Progenitor cell of endocrine pancreas (in vitro differentiated cells): Measurements from ENCODE around the gene PLCH1. TPM values are rescaled to one million over a fixed set of nuclear protein-coding genes. Genes with fewer than 3 reads are reported as not detected.

ENCODE experiments used
- DNase-seq: peaks from one replicate; pipeline ENCODE4 v3.0.0; 2021; ENCODE audit warnings: low spot score; ENCODE audit not compliant: unreplicated experiment
- H3K27ac Mint-ChIP-seq: 2 replicates; pipeline ENCODE4 v1.8.0; 2021; ENCODE audit warnings: mild to moderate bottlenecking, moderate library complexity, mixed read lengths
- H3K27me3 Mint-ChIP-seq: 2 replicates; pipeline ENCODE4 v1.8.0; 2021; ENCODE audit warnings: mixed read lengths
- H3K36me3 Mint-ChIP-seq: 2 replicates; pipeline ENCODE4 v1.8.0; 2022; ENCODE audit warnings: mixed read lengths; ENCODE audit not compliant: insufficient read depth
- H3K4me1 Mint-ChIP-seq: 2 replicates; pipeline ENCODE4 v1.8.0; 2021; ENCODE audit warnings: low read depth, mixed read lengths
- H3K4me3 Mint-ChIP-seq: 2 replicates; pipeline ENCODE4 v1.8.0; 2021; ENCODE audit warnings: low read depth, mild to moderate bottlenecking, moderate library complexity, mixed read lengths
- H3K9me3 Mint-ChIP-seq: 2 replicates; pipeline ENCODE4 v1.8.0; 2021; ENCODE audit warnings: low read depth, mixed read lengths
- total RNA-seq: library from RNA; stranded (reverse); gene quantifications from 2 replicates; pipeline ENCODE4 v1.2.1, GENCODE V29; 2021
- TF ChIP-seq, protein P1 (sequence below): fragments of 200-600 bp; sonication (generic); IDR thresholded peaks from one replicate; pipeline ENCODE4 v1.5.0; 2021; ENCODE audit warnings: antibody characterized with exemption, mild to moderate bottlenecking; ENCODE audit not compliant: unreplicated experiment

PLCH1 gene
- total RNA-seq, 1 donor from 2014 or later, result 14.2 TPM

DNA sequence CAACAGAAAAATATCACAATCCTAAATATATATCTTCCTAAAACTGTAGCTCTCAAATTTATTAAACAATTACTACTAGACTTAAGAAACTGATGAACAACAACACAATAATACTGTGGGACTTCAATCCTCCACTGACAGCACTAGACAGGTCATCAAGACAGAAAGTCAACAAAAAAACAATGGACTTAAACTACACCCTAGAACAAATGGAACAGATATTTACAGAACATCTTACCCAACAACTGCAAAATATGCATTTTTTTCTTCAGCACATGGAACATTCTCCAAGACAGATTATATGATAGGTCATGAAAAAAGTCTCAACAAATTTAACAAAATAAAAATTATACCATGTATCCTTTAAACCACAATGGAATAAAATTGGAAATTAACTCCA is 133.4 kb downstream of the PLCH1 start:
- H3K4me1 Mint-ChIP-seq, result peaks cover 13% of the 10 kb centered on the region
- TF ChIP-seq, protein P1, sequence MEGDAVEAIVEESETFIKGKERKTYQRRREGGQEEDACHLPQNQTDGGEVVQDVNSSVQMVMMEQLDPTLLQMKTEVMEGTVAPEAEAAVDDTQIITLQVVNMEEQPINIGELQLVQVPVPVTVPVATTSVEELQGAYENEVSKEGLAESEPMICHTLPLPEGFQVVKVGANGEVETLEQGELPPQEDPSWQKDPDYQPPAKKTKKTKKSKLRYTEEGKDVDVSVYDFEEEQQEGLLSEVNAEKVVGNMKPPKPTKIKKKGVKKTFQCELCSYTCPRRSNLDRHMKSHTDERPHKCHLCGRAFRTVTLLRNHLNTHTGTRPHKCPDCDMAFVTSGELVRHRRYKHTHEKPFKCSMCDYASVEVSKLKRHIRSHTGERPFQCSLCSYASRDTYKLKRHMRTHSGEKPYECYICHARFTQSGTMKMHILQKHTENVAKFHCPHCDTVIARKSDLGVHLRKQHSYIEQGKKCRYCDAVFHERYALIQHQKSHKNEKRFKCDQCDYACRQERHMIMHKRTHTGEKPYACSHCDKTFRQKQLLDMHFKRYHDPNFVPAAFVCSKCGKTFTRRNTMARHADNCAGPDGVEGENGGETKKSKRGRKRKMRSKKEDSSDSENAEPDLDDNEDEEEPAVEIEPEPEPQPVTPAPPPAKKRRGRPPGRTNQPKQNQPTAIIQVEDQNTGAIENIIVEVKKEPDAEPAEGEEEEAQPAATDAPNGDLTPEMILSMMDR, result no peak
- no peak overlapping the region for H3K4me3 Mint-ChIP-seq
- DNase-seq, result no peak
- H3K27me3 Mint-ChIP-seq, result no peaks in the 10 kb centered on the region
- peaks cover 44% of the 10 kb centered on the region for H3K9me3 Mint-ChIP-seq
- H3K27ac Mint-ChIP-seq, result no peak overlapping the region
- peaks cover 28% of the 10 kb centered on the region for H3K36me3 Mint-ChIP-seq

DNA sequence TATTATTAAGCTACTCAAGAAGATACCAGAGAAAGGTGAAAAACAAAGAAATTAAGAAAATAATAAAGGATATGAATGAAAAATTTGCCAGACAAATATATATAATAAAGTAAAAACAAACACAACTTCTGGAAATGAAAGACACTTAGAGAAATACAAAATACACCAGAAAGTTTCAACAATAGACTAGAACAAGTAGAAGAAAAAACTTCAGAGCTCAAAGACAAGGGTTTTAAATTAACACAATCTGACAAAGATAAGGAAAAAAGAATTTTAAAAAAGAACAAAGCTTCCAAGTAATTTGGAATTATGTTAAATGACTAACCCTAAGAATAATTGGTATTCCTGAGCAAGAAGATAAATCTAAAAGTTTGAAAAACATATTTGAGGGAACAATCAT is 135.3 kb downstream of the PLCH1 start:
- TF ChIP-seq, protein P1, result no peak
- Mint-ChIP-seq H3K4me3 (no peak overlapping the region), H3K27me3 (no peaks in the 10 kb centered on the region), H3K9me3 (peaks cover 32% of the 10 kb centered on the region), H3K4me1 (peaks cover 25% of the 10 kb centered on the region), H3K27ac (no peak overlapping the region), H3K36me3 (peaks cover 19% of the 10 kb centered on the region)
- no peak for DNase-seq

DNA sequence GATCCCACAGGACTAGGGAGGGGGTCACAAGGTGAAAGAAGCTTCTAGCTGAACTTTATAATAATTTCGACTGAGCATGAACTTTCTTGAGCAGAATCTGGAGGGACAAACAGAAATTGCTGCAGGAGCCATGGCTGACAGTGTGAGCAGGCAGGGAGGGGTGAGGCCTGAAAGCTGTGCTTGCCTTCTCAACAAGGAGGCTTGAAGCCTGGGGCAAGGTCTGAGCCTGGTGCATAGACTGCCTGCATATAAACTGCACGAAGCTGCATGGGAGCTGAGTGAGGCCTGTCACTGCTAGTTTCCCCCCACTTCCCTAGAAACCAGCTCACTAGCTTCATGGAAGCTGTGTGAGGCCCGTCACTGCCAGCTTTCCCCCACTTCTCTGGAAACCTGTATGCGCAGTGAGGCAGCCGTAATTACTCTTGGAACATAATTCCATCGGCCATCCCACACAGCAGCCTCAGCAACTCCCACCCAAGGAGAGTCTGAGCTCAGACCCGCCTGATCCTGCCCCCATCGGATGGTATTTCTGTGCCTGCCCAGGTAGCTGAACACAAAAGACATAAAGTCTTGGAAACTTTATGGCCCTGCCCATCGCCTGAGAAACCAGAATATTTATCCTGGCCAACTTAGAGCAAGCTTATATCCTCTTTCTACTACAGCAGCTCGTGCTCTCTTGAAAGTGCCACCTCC is 136.5 kb downstream of the PLCH1 start:
- peaks cover 20% of the 10 kb centered on the region for H3K9me3 Mint-ChIP-seq
- no peak overlapping the region for H3K4me3 Mint-ChIP-seq
- TF ChIP-seq, protein P1, result no peak
- no peaks in the 10 kb centered on the region for H3K27me3 Mint-ChIP-seq
- H3K36me3 Mint-ChIP-seq, result peaks cover 9% of the 10 kb centered on the region
- H3K27ac Mint-ChIP-seq, result peak overlapping the region; percentile 79
- DNase-seq, result no peak
- H3K4me1 Mint-ChIP-seq, result peaks cover 31% of the 10 kb centered on the region

DNA sequence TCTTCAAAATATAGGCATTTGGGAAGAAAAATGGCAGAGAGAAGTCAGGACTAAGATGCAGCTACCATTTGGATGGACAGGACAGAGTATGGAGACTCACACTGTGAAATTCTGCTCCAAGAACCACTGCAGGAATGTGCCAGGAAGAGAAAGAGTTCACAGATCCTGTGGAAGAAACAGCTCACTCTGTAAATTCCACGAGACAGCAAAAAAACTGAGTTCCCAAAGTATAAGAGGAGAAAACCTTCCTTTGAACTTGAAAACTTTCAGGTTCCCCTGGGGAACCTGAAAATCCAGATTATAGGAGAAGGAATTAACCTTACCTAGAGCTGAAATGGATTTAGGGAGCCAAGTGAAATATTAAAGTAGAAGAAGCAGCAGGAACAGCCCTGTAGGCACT is 137.1 kb downstream of the PLCH1 start:
- H3K4me1 Mint-ChIP-seq, result peaks cover 37% of the 10 kb centered on the region
- H3K27ac Mint-ChIP-seq, result peak overlapping the region; percentile 79
- no peak for DNase-seq

DNA sequence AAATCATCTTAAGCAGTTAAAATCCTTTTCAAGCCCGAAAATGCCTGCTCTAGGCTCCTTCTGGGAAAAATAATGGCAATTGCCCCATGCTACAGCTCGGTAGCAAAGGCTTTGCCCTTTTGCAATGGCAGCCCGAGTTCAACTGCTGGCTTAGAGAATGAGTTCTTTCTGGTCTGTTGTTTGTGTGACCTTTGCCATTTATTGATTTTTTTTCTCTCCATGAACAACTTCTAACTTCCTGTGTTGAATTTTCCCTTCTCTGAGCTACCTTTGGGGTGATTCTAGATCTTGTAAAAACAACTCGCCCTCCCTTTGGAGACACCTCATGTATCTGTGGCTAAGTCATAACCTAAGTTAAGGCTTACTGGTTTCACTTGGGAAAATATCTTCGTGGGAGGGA is 139.3 kb downstream of the PLCH1 start:
- Mint-ChIP-seq H3K27ac (peak overlapping the region; percentile 96), H3K4me1 (peaks cover 42% of the 10 kb centered on the region), H3K9me3 (peaks cover 11% of the 10 kb centered on the region), H3K27me3 (no peaks in the 10 kb centered on the region), H3K4me3 (no peak overlapping the region), H3K36me3 (peaks cover 4% of the 10 kb centered on the region)
- TF ChIP-seq, protein P1, result no peak
- no peak for DNase-seq

More for the DNA sequence above, 137.1 kb downstream of the PLCH1 start:
- Mint-ChIP-seq H3K4me3 (no peak overlapping the region), H3K9me3 (peaks cover 14% of the 10 kb centered on the region), H3K36me3 (peaks cover 8% of the 10 kb centered on the region), H3K27me3 (no peaks in the 10 kb centered on the region)
- TF ChIP-seq, protein P1, result no peak
